HK-2 (cell line): ENCODE results near the gene ZNF341.
A peak's percentile ranks its signal among the peaks of the same experiment; 100 is the strongest.

Experiments
- DNase-seq: peaks from one replicate; pipeline ENCODE4 v3.0.0-alpha.2; 2018; ENCODE audit not compliant: unreplicated experiment

The ZNF341 gene

DNA sequence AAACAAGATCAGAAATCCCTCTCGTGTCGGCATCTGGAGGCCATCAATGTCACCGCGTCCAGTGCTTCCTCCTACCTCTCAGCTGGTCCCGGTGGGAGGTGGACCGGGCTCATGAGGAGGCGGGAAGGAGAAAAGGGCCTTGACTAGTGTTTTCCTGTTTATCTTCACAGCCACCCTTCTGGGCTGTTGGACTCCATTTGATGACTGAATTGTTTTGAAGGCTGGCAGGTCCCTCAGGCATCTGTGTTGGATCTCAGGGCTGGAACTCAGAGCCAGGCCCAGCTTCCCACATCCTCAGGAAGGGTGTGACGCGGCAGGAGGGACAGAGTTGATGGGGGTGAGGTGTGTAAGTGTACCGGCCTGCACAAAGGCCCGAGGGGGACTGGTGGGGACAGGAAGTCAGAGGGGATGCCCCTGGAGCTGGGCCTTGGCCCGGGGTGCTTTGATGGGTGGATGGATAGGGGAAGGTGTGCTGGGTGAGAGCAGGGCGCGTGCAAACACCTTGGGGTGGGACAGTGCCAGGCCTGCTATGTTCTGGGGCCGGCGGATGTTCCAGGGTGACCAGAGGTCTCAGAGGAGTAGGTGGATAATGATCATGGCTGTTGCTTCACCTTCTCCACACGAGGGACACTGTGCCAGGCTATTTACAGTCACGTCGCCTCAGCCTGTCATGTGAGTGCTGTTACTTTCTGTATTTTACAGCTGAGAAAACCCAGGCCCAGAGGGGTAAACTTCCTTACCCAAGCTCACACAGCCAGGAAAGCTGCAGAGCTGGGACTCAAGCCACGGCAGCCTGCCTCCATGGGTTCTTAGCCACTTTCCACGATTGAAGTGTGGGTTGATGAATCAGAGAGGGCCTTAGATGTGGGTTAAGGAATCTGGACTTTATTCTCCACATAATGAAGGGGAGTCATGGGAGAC, 61.5 kb downstream of the ZNF341 start:
- no peak for DNase-seq

GRCh38 chr20:33796263-33796906, 64.6 kb downstream of the ZNF341 start:
- DNase-seq: no peak

- DNase-seq: no peak
Observed at GRCh38 chr20:33796907-33797544, 65.2 kb downstream of the ZNF341 start.

- no peak for DNase-seq
Observed at GRCh38 chr20:33798444-33798843, 66.6 kb downstream of the ZNF341 start.

DNA sequence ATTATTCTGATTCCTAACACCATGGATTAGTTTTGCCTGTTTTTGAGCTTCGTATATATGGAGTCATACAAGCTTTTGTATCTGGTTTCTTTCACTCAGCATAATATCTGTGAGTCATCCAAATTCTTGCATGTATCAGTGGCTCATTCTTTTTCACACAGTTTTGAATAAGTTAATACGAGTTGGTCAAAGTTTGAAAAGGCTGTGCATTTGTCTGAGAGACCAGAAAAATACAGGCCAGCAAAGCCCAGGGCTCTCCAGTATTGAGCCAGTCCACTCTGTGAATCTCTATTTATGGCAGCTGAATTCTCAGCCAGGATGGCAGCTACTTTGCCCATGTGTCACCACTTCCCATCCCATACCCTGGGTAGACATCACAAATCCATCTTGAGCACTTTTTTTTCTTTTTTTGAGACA, 72.1 kb downstream of the ZNF341 start:
- DNase-seq: peak; percentile 28

- DNase-seq: no peak
Observed at GRCh38 chr20:33808388-33808787, 76.6 kb downstream of the ZNF341 start.

GRCh38 chr20:33810259-33810658, 78.5 kb downstream of the ZNF341 start:
- no peak for DNase-seq

- DNase-seq: peak; percentile 100
Observed at GRCh38 chr20:33810885-33811775, 79.3 kb downstream of the ZNF341 start, which contains the start of gene CHMP4B. Gene CHMP4B, plus strand, starts transcription at chr20:33811348. Its CDS starts 121 bp downstream, at chr20:33811469.

DNA sequence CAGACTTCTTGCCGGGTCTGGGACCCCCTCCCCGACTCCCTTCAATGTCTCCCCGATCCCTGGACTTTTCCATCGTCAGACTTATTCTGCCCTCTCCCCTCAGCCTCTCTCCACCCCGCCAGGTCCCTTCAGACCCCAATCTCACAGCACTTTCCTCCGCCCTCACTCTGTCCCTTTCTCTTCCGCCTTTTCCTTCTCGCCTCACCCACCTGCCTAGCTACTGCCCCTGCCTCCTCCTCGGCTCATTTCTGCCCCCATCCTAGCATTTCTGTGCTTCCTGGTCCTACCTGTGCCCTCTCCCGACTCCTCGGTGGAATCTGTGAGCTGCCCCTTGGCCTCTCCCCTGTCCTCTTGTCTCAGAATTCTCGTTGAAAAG, 80.0 kb downstream of the ZNF341 start:
- peak; percentile 22 for DNase-seq

GRCh38 chr20:33812152-33812849, 80.5 kb downstream of the ZNF341 start:
- DNase-seq: peak; percentile 69

GRCh38 chr20:33812908-33813462, 81.2 kb downstream of the ZNF341 start:
- no peak for DNase-seq

- no peak for DNase-seq
Observed at GRCh38 chr20:33814238-33814712, 82.5 kb downstream of the ZNF341 start.

- DNase-seq: no peak
Observed at GRCh38 chr20:33815671-33816070, 83.9 kb downstream of the ZNF341 start.

DNA sequence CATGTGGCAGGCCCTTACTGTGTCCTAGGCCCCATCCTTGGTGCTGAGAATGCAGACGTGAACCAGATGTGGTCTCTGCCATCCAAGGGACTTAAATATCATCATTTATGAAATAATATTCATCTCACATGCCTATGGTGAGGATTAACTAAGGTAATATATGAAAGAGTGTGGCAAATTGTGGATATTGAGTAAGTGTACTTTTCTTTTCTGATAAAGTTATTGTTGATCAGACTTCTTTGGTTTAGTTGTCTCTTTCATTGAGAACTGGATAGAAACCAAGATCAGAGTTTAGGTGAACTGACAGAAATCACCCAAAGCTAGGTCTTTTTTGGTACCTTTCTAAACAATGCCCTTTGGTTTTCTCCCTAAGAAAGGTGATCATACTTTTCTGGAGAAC, 84.4 kb downstream of the ZNF341 start:
- DNase-seq: no peak

- no peak for DNase-seq
Observed at GRCh38 chr20:33817411-33817810, 85.6 kb downstream of the ZNF341 start.

DNA sequence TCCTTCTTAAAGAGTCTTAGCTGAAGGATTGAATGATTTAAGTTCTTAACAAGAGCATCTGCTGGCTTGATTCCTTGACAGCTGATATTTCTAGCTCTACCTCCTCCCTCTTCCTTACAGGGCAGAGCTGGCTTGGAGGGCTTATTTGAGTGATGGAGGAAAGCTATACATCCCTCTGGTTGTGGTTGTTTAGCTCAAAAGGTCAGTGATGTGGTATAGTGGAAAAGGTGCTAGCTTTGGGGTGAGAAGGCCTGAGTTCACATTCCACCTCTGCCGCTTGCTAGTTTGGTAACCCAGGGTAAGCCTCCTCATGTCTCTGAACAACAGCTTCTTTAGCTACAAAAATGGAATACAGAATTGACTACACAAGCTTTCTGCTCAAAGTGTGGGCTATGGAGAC, 87.7 kb downstream of the ZNF341 start:
- DNase-seq: no peak

- DNase-seq: no peak
Observed at GRCh38 chr20:33820362-33820761, 88.6 kb downstream of the ZNF341 start.

DNA sequence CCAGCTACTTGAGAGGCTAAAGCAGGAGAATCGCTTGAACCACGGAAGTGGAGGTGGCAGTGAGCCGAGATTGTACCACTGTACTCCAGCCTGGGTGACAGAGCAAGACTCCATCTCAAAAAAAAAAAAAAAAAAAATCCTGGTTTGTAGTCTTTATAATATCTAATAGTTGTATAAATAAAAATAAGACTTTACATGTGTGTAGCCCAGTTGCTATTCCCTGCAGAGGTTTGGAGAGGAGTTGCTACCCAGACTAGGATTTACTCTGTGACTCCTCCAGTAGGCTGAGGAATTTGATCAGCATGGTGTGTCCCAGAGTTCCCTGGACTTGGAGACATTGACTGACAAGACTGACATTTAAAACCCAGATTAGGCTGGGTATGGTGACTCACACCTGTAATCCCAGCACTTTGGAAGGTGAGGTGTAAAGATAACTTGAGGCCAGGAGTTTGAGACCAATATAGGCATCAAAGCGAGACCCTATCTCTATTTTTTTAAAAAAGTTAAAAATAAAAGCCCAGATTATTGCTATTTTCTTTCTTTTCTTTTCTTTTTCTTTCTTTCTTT, 89.6 kb downstream of the ZNF341 start:
- no peak for DNase-seq

- DNase-seq: no peak
Observed at GRCh38 chr20:33822423-33822822, 90.6 kb downstream of the ZNF341 start.

GRCh38 chr20:33822991-33823390, 91.2 kb downstream of the ZNF341 start:
- DNase-seq: no peak
